GM12878 (cell line): ENCODE results near the gene RECQL5. TPM values are rescaled to one million over a fixed set of nuclear protein-coding genes. Genes with fewer than 3 reads are reported as not detected.

Source experiments
- CBX5 ChIP-seq: sonication (generic); IDR thresholded peaks from 2 replicates; pipeline ENCODE4 v1.6.1; 2016; ENCODE audit warnings: low read depth, moderate library complexity, mild to moderate bottlenecking, inconsistent platforms
- CHD2 ChIP-seq: IDR thresholded peaks from 2 replicates; pipeline ENCODE4 v1.6.1; 2011; ENCODE audit warnings: low read depth, low read length, improper control_type of control experiment, borderline replicate concordance
- DPF2 ChIP-seq: fragments of 450-650 bp; IDR thresholded peaks from 2 replicates; pipeline ENCODE4 v1.6.1; 2017; ENCODE audit warnings: mild to moderate bottlenecking
- EGR1 ChIP-seq, 2 experiments: IDR thresholded peaks; 1 replicate in 1 of 2; 2 replicates in 1 of 2; pipeline ENCODE4 v1.6.1; 2011 to 2012; ENCODE audit warnings: low read depth in 2 of 2, low read length in 2 of 2, borderline replicate concordance in 1 of 2, mild to moderate bottlenecking in 1 of 2, moderate library complexity in 1 of 2
- FOXK2 ChIP-seq: fragments of 450-650 bp; IDR thresholded peaks from 2 replicates; pipeline ENCODE4 v1.6.1; 2017; ENCODE audit warnings: mild to moderate bottlenecking, moderate library complexity
- GATAD2B ChIP-seq: fragments of 450-650 bp; conservative IDR thresholded peaks from 2 replicates; pipeline ENCODE4 v1.6.1; 2017; ENCODE audit warnings: low read depth, mild to moderate bottlenecking, moderate library complexity
- LARP7 ChIP-seq: fragments of 450-650 bp; IDR thresholded peaks from 2 replicates; pipeline ENCODE4 v1.6.1; 2017; ENCODE audit warnings: mild to moderate bottlenecking
- NFYB ChIP-seq: IDR thresholded peaks from 2 replicates; pipeline ENCODE4 v1.6.1; 2011; ENCODE audit warnings: low read depth, mild to moderate bottlenecking, low read length, improper control_type of control experiment, moderate library complexity; ENCODE audit not compliant: insufficient read depth
- NKRF ChIP-seq: fragments of 450-650 bp; conservative IDR thresholded peaks from 2 replicates; pipeline ENCODE4 v1.6.1; 2017; ENCODE audit warnings: mild to moderate bottlenecking, moderate library complexity
- NR2F1 ChIP-seq: fragments of 450-650 bp; conservative IDR thresholded peaks from 2 replicates; pipeline ENCODE4 v1.6.1; 2017; ENCODE audit warnings: mild to moderate bottlenecking
- POLR2AphosphoS5 ChIP-seq: IDR thresholded peaks from 2 replicates; pipeline ENCODE4 v1.6.1; 2011; ENCODE audit warnings: mild to moderate bottlenecking, low read length, inconsistent platforms
- RAD51 ChIP-seq: fragments of 450-650 bp; IDR thresholded peaks from 2 replicates; pipeline ENCODE4 v1.6.1; 2016; ENCODE audit warnings: moderate library complexity, mild to moderate bottlenecking, inconsistent platforms
- RB1 ChIP-seq: fragments of 450-650 bp; formaldehyde crosslinking; IDR thresholded peaks from 2 replicates; pipeline ENCODE4 v1.6.1; 2017; ENCODE audit warnings: mild to moderate bottlenecking, borderline replicate concordance
- RELA ChIP-seq: fragments of 450-650 bp; IDR thresholded peaks from 2 replicates; pipeline ENCODE4 v1.8.0; 2014; ENCODE audit warnings: borderline replicate concordance; ENCODE audit not compliant: partially characterized antibody
- SMARCA5 ChIP-seq: fragments of 450-650 bp; IDR thresholded peaks from 2 replicates; pipeline ENCODE4 v1.6.1; 2017; ENCODE audit warnings: mild to moderate bottlenecking
- SPI1 ChIP-seq: IDR thresholded peaks from 2 replicates; pipeline ENCODE4 v1.6.1; 2011; ENCODE audit warnings: low read depth, mild to moderate bottlenecking, low read length, moderate library complexity, borderline replicate concordance; ENCODE audit not compliant: insufficient read depth
- TAF1 ChIP-seq: IDR thresholded peaks from 2 replicates; pipeline ENCODE4 v1.6.1; 2011; ENCODE audit warnings: mild to moderate bottlenecking, low read depth, low read length, borderline replicate concordance
- USF1 ChIP-seq: IDR thresholded peaks from 2 replicates; pipeline ENCODE4 v1.6.1; 2011; ENCODE audit warnings: borderline replicate concordance, low read depth, mild to moderate bottlenecking, moderate library complexity, mixed read lengths, low read length; ENCODE audit not compliant: insufficient read depth; ENCODE audit errors: extremely low read length
- polyA plus RNA-seq, 11 experiments: library from polyadenylated mRNA; depleted of rRNA in 4 of 11; unstranded in 6 of 11; stranded (reverse) in 5 of 11; fragments of >200 nt; fragmentation: Nextera tagmentation in 4 of 11; fragmentation: Illumina TruSeq in 1 of 11; extraction: Ambion mirVana in 4 of 11; extraction: Trizol in 1 of 11; gene quantifications; 1 replicate in 1 of 11; 2 replicates in 10 of 11; pipeline versions ENCODE4 v1.2.1 to v1.2.3, GENCODE V29; 2011 to 2016; ENCODE audit warnings: inconsistent platforms in 2 of 11, missing spikeins in 2 of 11, low read depth in 1 of 11
- total RNA-seq, 4 experiments: library from RNA; depleted of rRNA in 3 of 4; stranded (reverse); fragments of >200 nt in 3 of 4; fragmentation: Illumina TruSeq in 1 of 4; extraction: Trizol in 1 of 4; gene quantifications; 2 replicates each; pipeline versions ENCODE4 v1.2.1 to v1.2.3, GENCODE V29; 2013 to 2021
- TF ChIP-seq, protein P1 (sequence below): fragments of 450-650 bp; formaldehyde crosslinking; IDR thresholded peaks from 2 replicates; pipeline ENCODE4 v1.4.0; 2022; ENCODE audit warnings: mild to moderate bottlenecking, moderate library complexity

The RECQL5 gene
- total and polyA plus RNA-seq, 10 of the 15 experiments (the other 5 are each of a cell fraction or from before 2014, with no cell fraction given), result 3.6 to 30.6 (median 20.1) TPM

GRCh38 chr17:75645889-75646637 lies 20.9 kb downstream of the RECQL5 start (continued):
- TF ChIP-seq FOXK2 (no peak), CBX5 (no peak), RAD51 (peak; percentile 34; the same call in 1 of the 2 replicates), RB1 (peak; percentile 60; the same call in 1 of the 2 replicates), LARP7 (0 out of 2 replicates have a peak, but pooled peaks have one; percentile 38), SMARCA5 (0 out of 2 replicates have a peak, but pooled peaks have one; percentile 29), TAF1 (no peak), POLR2AphosphoS5 (no peak), RELA (peak; percentile 47), NFYB (peak; percentile 73), SPI1 (peak; percentile 71; the same call in 1 of the 2 replicates), CHD2 (peak; percentile 41; the same call in 1 of the 2 replicates), NKRF (0 out of 2 replicates have a peak, but pooled peaks have one; percentile 28), DPF2 (peak; percentile 82), EGR1 (IDR thresholded peaks at IDR 0.05; ENCODE audit: borderline replicate concordance in 1 of 2, low read depth in 2 of 2, low read length in 2 of 2) (no peak), GATAD2B (peak; percentile 64; the same call in 1 of the 2 replicates), USF1 (peak; percentile 5), NR2F1 (0 out of 2 replicates have a peak, but pooled peaks have one; percentile 11)
- TF ChIP-seq, protein P1, sequence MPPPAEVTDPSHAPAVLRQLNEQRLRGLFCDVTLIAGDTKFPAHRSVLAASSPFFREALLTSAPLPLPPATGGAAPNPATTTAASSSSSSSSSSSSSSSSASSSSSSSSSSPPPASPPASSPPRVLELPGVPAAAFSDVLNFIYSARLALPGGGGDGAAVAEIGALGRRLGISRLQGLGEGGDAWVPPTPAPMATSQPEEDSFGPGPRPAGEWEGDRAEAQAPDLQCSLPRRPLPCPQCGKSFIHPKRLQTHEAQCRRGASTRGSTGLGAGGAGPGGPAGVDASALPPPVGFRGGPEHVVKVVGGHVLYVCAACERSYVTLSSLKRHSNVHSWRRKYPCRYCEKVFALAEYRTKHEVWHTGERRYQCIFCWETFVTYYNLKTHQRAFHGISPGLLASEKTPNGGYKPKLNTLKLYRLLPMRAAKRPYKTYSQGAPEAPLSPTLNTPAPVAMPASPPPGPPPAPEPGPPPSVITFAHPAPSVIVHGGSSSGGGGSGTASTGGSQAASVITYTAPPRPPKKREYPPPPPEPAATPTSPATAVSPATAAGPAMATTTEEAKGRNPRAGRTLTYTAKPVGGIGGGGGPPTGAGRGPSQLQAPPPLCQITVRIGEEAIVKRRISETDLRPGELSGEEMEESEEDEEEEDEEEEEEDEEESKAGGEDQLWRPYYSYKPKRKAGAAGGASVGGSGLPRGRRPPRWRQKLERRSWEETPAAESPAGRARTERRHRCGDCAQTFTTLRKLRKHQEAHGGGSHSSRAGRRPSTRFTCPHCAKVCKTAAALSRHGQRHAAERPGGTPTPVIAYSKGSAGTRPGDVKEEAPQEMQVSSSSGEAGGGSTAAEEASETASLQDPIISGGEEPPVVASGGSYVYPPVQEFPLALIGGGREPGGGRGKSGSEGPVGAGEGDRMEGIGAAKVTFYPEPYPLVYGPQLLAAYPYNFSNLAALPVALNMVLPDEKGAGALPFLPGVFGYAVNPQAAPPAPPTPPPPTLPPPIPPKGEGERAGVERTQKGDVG, result no peak
